Epidermal melanocyte (primary cell): ENCODE results near the gene MIA2.
A peak's percentile ranks its signal among the peaks of the same experiment; 100 is the strongest.
"Not testable (repeated sequence)": the region's sequence is repeated elsewhere in the genome, so short reads cannot be mapped to it uniquely, and the experiment has no call there.

Source experiments
- DNase-seq: peaks from one replicate; pipeline ENCODE4 v3.0.0; 2011; ENCODE audit warnings: low spot score; ENCODE audit not compliant: insufficient read length

Gene MIA2

DNA sequence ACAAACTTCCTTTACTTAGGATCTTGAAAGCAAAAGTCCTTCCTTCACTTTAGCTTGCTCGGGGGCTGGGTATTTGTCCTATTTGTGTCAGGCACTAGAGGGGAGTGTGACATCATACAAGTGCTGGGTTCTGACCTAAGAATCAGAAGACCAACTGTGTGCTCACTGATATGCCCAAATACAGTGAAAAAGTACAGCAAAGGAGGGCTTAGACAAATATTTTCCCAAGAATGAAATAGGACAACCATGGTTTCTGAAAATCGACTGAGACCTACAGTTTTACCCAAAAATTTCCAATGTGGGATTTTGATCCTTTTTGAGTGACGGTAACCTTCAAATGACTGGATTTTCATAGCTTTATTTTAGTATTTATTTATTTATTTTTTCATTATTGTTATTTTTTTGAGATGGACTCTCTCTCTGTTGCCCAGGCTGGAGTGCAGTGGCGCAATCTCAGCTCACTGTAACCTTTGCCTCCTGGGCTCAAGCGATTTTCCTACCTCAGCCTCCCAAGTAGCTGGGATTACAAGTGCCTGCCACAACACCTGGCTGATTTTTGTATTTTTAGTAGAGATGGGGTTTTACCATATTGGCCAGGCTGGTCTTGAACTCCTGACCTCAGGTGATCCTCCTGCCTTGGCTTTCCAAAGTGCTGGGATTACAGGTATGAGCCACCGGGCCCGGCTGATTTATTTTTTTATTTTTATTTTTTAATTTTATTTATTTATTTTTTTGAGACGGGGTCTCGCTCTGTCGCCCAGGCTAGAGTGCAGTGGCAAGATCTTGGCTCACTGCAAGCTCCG lies 1.8 kb upstream of the MIA2 start:
- DNase-seq, result not testable (repeated sequence)

DNA sequence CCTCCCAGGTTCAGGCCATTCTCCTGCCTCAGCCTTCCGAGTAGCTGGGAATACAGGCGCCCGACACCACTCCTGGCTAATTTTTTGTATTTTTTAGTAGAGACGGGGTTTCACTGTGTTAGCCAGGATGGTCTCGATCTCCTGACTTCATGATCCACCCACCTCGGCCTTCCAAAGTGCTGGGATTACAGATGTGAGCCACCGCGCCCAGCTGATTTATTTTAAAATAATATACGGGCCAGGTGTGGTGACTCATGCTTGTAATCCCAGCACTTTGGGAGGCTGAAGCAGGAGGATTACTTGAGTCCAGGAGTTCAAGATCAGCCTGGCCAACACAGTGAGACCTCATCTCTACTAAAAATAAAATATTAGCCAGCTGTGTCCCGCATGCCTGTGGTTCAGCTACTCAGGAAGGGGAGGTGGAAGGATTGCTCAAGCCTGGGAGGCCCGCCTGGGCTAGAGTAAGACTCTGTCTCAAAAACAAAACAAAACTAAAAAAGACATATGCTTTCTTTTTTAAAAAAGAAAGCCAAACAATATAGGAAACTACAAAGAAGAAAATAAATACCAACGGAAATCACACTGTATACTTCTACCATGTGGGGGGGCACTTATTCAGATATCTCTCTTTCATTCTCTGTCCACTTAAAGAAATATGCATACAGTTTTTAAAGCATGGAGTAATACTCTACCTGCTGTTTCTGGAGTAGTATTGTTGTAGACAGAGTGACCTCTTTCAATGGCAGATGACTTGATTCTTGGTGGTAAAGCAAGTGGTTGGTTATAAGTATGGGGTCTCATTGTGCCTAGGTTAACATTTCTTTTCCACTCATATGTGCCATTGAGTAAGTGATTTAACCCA lies 930 bp upstream of the MIA2 start:
- DNase-seq, result no peak

DNA sequence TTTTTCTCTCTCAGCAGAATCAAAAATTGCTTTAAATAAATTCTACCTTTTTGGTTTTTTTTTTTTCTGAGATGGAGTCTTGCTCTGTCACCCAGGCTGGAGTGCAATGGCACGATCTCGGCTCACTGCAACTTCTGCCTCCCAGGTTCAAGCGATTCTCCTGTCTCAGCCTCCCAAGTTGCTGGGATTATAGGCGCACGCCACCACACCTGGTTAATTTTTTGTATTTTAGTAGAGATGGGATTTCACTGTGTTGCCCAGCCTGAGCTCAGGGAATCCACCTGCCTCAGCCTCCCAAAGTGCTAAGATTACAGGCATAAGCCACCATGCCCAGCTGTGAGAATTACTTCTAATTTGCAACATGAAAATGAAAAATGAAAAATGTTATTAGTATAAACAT lies 1.3 kb downstream of the MIA2 start:
- not testable (repeated sequence) for DNase-seq

DNA sequence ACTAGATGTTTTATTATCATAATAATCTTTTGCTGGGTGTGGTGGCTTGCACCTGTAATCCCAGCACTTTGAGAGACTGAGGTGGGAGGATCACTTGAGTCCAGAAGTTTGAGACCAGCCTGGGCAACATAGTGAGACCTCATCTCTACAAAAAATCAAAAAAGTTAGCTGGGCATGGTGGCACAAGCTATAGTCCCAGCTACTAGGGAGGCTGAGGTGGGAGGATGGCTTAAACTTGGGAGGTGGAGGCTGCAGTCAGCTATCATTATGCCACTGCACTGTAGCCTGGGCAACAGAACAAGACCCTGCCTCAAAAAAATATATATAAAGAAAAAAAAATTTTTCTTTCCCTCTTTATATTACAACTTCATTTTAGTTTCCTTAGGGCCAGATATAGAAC lies 1.8 kb downstream of the MIA2 start:
- not testable (repeated sequence) for DNase-seq

DNA sequence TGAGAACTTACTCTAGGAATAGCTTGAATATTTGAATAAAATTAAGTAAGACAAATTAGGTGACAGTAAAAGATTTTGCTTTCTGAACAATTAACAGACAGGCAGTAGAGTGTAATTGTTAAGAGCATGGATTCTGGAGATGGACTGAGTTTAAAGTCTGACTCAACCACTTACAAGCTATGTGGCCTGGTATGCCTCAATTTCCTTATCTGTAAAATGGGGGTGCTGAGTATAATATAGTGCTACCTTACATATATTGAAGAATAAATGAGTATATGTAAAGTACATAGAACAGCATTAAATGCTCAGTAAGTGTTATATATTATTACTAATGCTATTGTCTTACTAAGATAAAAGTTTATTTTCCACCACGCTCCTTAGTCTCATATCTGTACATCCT lies 7.1 kb downstream of the MIA2 start:
- no peak for DNase-seq

DNA sequence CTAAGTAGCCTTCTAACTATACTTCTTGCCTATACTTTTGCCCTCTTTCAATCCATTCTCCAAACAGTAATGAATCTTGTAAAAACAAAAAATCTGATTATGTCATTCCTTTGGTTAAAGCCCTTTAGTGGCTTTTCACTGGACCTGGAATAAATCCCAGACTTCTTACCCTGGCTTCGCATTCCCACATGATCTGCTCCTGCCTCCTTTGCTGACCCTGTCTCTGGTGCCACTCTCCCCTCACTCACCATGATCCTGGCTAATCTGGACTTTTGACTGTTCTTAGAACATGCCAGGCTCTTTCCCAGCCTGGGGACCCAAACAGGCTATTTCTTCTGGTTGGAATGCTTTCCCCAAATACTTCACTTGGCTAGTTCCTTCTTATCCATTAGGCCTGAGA lies 7.9 kb downstream of the MIA2 start:
- no peak for DNase-seq

DNA sequence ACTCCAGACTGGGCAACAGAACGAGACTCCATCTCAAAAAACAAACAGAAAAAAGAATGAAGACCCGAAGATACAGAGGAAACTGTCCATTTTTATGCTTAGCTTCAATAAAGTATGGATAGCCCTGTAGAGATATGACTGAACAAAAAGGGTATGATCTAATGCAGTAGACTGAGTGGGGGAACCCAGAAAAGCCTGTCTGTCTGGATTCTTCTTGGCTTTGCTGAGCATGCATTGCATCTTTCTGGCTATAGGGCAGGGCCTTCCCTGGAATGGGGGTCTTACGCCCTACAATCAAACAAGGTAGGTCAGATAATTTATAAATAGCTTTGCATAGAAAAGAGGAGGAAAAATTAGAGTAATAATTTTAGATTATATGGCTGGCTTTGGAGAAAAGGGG lies 10.1 kb downstream of the MIA2 start:
- no peak for DNase-seq

DNA sequence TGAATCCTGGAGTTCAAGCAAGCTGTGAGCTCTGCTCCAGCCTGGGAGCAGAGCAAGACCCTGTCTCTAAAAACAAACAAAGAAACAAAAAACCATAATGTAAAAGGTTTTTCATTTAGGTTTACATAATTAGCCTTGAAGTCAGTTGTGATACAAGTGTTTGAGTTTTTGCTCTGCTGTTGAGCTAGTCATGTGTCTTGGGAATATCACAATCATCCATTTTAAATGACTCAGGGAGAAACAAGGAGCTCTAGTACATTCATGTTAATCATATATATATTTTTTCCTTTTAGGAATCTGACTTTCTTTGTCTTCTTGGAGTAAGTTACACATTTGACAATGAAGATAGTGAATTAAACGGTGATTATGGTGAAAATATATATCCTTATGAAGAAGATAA lies 12.9 kb downstream of the MIA2 start:
- DNase-seq, result no peak

DNA sequence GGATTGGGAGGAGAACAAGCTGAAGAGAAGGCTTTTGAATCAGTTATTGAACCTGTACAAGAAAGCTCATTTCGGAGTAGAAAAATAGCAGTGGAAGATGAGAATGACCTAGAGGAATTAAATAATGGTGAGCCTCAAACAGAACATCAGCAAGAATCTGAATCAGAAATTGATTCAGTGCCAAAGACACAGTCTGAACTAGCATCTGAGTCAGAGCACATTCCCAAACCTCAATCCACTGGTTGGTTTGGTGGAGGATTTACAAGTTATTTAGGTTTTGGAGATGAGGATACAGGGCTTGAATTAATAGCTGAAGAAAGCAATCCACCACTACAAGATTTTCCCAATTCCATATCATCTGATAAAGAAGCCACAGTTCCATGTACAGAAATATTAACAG lies 13.5 kb downstream of the MIA2 start:
- DNase-seq, result no peak

DNA sequence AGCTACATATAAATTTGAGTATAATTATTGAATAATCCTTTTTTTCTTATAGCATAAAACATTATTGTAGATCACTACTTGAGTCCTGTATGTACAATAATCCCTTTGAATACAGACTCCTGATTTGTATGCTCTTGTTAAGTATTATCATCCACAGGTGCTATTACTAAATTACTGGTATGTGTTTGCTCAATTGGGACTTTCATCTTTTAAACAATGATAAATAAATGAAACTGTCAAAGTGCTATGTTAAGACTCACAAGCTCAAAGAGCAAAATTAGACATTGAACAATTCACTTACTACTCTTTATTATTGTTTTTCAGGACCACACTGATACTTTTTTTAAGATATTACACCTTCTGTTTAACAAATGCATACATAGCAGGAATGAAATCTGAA lies 17.8 kb downstream of the MIA2 start:
- no peak for DNase-seq

DNA sequence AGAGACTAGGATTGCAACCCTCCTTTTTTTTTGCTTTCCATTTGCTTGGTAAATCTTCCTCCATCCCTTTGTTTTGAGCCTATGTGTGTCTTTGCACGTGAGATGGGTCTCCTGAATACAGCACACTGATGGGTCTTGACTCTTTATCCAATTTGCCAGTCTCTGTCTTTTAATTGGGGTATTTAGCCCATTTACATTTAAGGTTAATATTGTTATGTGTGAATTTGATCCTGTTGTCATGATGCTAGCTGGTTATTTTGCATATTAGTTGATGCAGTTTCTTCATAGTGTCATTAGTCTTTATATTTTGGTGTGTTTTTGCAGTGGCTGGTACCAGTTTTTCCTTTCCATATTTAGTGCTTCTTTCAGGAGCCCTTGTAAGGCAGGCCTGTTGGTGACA lies 23.7 kb downstream of the MIA2 start:
- DNase-seq, result not testable (repeated sequence)

DNA sequence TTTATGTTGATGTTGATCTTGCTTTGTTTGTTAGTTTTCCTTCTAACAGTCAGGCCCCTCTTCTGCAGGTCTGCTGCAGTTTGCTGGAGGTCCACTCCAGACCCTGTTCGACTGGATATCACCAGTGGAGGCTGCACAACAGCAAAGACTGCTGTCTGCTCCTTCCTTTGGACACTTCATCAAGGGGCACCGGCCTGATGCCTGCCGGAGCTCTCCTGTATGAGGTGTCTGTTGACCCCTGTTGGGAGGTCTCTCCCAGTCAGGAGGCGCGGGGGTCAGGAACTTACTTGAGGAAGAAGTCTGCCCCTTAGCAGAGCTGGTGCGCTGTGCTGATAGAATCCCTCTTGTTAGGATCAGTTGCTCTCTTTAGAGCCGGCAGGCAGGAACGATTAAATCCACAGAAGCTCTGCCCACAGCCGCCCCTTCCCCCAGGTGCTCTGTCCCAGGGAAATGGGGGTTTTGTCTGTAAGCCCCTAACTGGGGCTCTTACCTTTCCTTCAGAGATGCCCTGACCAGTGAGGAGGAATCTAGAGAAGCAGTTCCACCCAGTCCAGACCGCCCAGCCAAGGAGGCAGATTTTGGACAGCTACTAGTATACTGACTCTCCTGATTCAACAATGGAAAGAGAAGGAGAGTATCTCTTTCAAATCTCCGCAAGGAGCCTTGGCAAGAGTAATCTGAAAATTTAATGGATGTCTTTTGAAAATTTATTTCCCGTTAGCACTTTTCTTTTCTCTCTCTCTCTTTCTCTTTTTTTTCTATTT lies 25.2 kb downstream of the MIA2 start:
- DNase-seq, result no peak

DNA sequence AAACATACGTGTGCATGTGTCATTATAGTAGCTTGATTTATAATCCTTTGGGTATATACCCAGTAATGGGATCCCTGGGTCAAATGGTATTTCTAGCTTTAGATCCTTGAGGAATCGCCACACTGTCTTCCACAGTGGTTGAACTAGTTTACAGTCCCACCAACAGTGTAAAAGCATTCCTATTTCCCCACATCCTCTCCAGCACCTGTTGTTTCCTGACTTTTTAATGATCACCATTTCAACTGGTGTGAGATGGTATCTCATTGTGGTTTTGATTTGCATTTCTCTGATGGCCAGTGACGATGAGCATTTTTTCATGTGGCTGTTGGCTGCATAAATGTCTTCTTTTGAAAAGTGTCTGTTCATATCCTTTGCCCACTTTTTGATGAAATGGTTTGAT lies 26.4 kb downstream of the MIA2 start:
- not testable (repeated sequence) for DNase-seq

DNA sequence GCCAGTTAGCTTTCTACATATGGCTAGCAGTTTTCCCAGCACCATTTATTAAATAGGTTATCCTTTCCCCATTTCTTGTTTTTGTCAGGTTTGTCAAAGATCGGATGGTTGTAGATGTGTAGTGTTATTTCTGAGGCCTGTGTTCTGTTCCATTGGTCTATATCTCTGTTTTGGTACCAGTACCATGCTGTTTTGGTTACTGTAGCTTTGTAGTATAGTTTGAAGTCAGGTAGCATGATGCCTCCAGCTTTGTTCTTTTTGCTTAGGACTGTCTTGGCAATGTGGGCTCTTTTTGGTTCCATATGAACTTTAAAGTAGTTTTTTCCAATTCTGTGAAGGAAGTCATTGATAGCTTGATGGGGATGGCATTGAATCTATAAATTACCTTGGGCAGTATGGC lies 28.5 kb downstream of the MIA2 start:
- DNase-seq, result not testable (repeated sequence)

DNA sequence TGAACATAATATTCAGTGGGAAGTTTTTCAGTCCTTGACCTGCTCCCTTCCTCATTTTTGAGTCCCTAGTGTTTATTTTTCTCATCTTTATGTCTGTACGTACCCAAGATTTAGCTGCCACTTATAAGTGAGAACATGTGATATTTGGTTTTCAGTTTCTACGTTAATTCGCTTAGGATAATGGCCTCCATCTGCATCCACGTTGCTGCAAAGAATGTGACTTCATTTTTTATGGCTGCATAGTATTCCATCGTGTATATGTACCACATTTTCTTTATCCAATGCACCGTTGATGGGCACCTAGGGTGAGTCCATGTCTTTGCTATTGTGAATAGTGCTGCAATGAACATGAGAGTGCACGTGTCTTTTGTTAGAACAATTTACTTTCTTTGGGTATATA lies 30.3 kb downstream of the MIA2 start:
- DNase-seq, result no peak

DNA sequence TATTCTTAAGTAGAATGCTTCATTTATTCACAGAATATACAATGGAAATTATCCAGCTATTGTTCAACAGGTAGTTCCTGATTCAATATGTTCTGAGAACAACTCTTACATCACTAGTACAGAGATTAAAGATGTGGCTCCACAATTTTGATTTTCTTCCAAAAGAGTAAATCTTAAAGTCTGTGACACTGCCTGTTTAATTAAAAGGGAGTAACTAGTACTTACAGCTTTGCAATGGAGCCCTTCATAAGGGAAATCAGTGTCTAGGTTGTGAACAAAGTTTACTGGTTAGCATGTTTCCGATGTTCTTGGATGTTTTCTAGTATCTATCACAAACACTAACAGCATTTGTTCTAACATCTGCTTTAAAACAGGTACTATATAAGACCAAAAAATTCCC lies 30.8 kb downstream of the MIA2 start:
- no peak for DNase-seq

DNA sequence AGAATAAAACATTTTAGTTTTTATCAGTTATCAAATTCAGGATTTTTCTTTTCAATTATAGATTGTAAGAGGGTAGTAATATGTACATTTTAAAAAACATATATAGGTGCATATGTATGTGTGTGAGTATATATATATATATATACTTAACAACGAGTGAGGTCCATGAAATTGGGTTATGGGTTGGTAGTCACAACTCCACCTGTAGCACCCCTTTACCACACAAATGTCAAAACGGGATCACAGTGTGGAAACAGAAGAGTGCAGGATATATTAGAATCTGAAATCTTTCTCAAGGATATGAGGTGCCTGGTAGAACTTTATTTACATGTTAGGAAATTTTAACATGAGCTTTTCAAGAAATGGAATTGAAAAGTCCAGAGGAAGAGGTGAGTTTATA lies 31.3 kb downstream of the MIA2 start:
- no peak for DNase-seq

DNA sequence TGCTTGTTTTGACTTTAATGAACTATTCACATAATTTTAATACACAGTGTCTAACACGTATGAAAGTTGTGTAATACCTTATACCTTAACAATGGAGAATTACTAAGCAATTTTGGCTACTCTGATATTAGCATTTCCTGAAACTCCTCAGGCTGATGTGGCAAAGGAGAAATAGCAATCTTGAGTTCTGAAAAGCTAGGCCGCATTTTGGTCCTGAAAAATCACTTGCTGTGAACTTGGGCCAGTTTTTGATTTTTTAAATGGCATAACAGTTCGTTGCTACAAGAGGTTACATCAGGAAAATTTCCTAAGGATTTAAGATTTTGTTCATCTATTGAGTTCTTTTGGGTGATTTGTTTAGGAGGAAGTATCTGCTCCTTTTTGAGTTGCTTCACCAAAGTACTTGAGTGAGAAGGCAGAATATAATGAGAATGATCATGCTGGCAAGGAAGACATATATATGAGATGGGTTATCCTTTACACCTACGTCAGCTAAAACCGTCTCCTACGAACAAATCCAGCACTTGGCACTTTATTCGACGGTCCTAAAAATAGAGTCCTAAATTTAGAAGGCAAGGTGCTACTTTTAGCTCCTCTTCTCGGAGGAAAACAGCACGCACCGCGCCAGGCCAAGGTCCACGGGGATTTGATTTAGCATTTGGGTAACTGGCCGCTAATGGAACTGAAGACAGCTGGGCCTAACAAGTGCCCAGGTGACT lies 32.2 kb downstream of the MIA2 start:
- DNase-seq, result no peak

DNA sequence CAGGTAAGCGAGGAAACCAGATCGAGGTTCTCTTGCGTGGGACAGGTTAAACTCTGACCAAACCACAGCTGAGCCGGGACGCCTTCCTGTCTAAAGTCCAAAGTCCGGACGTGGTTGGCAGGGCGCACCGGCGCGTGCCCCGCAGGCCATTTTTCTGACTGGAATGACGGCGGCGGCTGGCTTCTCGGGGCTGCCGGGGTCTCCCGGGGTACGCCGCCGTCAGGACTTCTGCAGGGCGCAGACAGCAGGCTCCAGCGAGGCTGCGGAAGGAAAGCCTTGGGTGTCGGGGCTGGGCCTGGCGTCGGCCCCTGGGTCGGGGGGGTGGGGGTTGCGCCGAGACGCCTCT lies 32.8 kb downstream of the MIA2 start:
- DNase-seq, result no peak

DNA sequence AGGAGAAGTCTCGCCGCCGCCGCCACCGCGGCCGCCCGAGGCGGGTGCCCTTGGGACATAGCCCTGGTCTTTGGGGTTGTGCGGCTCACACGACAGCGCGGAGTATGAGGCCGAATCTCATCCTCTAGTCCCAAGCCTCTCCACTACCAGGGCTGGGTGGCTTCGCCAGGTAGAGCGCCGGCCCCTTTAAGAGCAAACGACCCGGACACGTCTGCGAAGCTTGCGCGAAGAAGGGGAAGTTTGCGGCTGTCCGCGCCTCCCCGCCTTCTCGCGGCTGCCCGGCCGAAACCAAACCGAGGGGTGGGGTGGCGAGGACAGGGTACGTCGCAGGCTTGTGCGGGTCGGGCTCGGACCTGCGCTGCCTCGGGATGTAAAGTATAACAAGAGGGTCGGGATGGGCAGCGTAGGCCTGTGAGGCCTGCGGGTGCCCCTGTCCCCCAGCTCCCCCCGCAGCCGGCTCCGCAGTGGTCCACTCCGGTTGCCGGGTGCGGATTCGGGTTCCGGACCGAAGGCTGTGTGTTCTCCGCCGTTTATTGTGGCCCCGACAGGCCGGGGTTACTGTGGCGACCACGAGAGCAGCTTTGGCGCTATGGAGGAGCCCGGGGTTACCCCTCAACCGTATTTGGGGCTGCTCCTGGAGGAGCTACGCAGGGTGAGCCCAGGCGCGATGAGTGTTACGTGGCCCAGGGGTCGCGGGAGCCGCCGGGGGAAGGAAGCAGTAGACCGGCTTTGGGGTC lies 33.3 kb downstream of the MIA2 start:
- DNase-seq, result peak; percentile 37

DNA sequence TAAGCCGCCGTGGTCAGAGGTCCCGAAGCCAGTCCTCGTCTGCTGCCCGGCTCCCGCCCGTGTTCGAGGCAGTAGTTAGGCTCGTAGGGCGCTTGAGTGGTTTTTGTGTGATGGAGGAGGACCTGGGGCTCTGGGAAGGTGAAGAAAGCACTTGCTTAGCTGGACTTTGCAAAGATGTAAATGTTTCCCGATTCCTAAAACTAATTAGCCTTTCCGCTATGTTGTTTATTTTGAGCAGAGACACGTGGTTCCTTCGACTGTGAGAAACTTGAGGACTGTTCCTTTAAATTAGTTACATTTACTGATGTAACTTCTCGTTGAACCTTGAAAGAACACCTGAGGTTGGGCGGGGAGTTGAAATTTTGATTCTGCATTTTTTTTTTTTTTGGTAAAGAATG lies 33.9 kb downstream of the MIA2 start:
- DNase-seq, result no peak
